Suprapubic skin (tissue), 3 donors: Measurements from ENCODE around the gene TRIM28.

Experiments
- POLR2A ChIP-seq, 2 donors: fragments of 450-650 bp; IDR thresholded peaks; one replicate each; pipeline ENCODE4 v1.6.1; 2017; ENCODE audit warnings: antibody characterized with exemption in 2 of 2, mild to moderate bottlenecking in 2 of 2, moderate library complexity in 2 of 2
- TF ChIP-seq, protein P1 (sequence below), 2 donors: fragments of 200-600 bp in 1 of 2; fragments of 450-650 bp in 1 of 2; sonication (generic) in 1 of 2; IDR thresholded peaks; one replicate each; pipeline ENCODE4 v1.5.1; 2016 to 2019; ENCODE audit warnings: antibody characterized with exemption in 2 of 2, mild to moderate bottlenecking in 1 of 2, moderate library complexity in 1 of 2

DNA sequence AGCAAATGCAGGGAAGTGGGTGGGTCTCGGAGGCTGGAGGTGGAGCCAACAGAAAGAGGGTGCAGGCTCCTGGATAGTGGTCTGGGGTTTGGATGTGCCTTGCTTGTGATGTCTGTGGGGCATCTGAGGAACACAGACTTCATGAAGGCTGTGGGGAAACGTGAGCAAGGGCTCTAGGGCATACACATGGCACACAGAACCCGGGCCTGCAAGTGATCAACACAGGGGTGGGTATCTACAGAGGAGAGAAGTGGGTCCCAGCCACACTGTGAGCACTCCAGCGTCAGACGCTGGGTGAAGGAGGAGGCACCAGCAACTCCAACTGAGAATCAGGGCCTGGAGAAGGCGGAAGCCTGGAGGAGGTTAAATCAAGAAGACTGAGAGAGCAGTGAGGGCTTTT lies 20.0 kb downstream of the TRIM28 start:
- TF ChIP-seq, protein P1, sequence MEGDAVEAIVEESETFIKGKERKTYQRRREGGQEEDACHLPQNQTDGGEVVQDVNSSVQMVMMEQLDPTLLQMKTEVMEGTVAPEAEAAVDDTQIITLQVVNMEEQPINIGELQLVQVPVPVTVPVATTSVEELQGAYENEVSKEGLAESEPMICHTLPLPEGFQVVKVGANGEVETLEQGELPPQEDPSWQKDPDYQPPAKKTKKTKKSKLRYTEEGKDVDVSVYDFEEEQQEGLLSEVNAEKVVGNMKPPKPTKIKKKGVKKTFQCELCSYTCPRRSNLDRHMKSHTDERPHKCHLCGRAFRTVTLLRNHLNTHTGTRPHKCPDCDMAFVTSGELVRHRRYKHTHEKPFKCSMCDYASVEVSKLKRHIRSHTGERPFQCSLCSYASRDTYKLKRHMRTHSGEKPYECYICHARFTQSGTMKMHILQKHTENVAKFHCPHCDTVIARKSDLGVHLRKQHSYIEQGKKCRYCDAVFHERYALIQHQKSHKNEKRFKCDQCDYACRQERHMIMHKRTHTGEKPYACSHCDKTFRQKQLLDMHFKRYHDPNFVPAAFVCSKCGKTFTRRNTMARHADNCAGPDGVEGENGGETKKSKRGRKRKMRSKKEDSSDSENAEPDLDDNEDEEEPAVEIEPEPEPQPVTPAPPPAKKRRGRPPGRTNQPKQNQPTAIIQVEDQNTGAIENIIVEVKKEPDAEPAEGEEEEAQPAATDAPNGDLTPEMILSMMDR (IDR thresholded peaks at IDR 0.05), result no peak
- TF ChIP-seq POLR2A (IDR thresholded peaks at IDR 0.05), result no peak
